ENCODE data around the gene KCNK13.

KCNK13 gene

GRCh38 chr14:90042496-90043252 lies 19.1 kb upstream of the KCNK13 start:
- H3K36me3 ChIP-seq (ENCODE audit: control insufficient read depth, insufficient read depth, low read length), result no peaks in the 10 kb centered on the region
- H3K4me1 ChIP-seq (ENCODE audit: control insufficient read depth, insufficient read depth, low read length), result no peaks in the 10 kb centered on the region
- H3K4me3 ChIP-seq (ENCODE audit: low read length), result no peak overlapping the region
- no peak overlapping the region for H3K27ac ChIP-seq (ENCODE audit: low read depth, low read length)
- no peaks in the 10 kb centered on the region for H3K27me3 ChIP-seq (ENCODE audit: control insufficient read depth, insufficient read depth, low read length)
- H3K9ac ChIP-seq (ENCODE audit: low read length), result no peak overlapping the region

- H3K27ac ChIP-seq (ENCODE audit: low read depth, low read length), result no peak overlapping the region
These were observed 16.2 kb upstream of the KCNK13 start for GRCh38 chr14:90045616-90046015.

GRCh38 chr14:90049390-90049789 lies 12.4 kb upstream of the KCNK13 start:
- Histone ChIP-seq H3K27me3 (ENCODE audit: control insufficient read depth, insufficient read depth, low read length) (peaks cover 2% of the 10 kb centered on the region), H3K27ac (ENCODE audit: low read depth, low read length) (no peak overlapping the region), H3K4me3 (ENCODE audit: low read length) (no peak overlapping the region), H3K4me1 (ENCODE audit: control insufficient read depth, insufficient read depth, low read length) (no peaks in the 10 kb centered on the region), H3K36me3 (ENCODE audit: control insufficient read depth, insufficient read depth, low read length) (no peaks in the 10 kb centered on the region), H3K9ac (ENCODE audit: low read length) (no peak overlapping the region)

More at GRCh38 chr14:90045616-90046015, 16.2 kb upstream of the KCNK13 start:
- H3K4me1 ChIP-seq (ENCODE audit: control insufficient read depth, insufficient read depth, low read length), result no peaks in the 10 kb centered on the region
- no peak overlapping the region for H3K4me3 ChIP-seq (ENCODE audit: low read length)
- no peaks in the 10 kb centered on the region for H3K27me3 ChIP-seq (ENCODE audit: control insufficient read depth, insufficient read depth, low read length)
- H3K9ac ChIP-seq (ENCODE audit: low read length), result no peak overlapping the region
- no peaks in the 10 kb centered on the region for H3K36me3 ChIP-seq (ENCODE audit: control insufficient read depth, insufficient read depth, low read length)

GRCh38 chr14:90050271-90050670 lies 11.5 kb upstream of the KCNK13 start:
- H3K4me1 ChIP-seq (ENCODE audit: control insufficient read depth, insufficient read depth, low read length), result no peaks in the 10 kb centered on the region

GRCh38 chr14:90053044-90053443 lies 8.8 kb upstream of the KCNK13 start:
- no peaks in the 10 kb centered on the region for H3K36me3 ChIP-seq (ENCODE audit: control insufficient read depth, insufficient read depth, low read length)
- H3K4me3 ChIP-seq (ENCODE audit: low read length), result no peak overlapping the region
- H3K9ac ChIP-seq (ENCODE audit: low read length), result no peak overlapping the region
- no peaks in the 10 kb centered on the region for H3K4me1 ChIP-seq (ENCODE audit: control insufficient read depth, insufficient read depth, low read length)
- no peak overlapping the region for H3K27ac ChIP-seq (ENCODE audit: low read depth, low read length)
- H3K27me3 ChIP-seq (ENCODE audit: control insufficient read depth, insufficient read depth, low read length), result peaks cover 2% of the 10 kb centered on the region

More at GRCh38 chr14:90050271-90050670, 11.5 kb upstream of the KCNK13 start:
- Histone ChIP-seq H3K27me3 (ENCODE audit: control insufficient read depth, insufficient read depth, low read length) (peaks cover 2% of the 10 kb centered on the region), H3K27ac (ENCODE audit: low read depth, low read length) (no peak overlapping the region), H3K4me3 (ENCODE audit: low read length) (no peak overlapping the region), H3K36me3 (ENCODE audit: control insufficient read depth, insufficient read depth, low read length) (no peaks in the 10 kb centered on the region), H3K9ac (ENCODE audit: low read length) (no peak overlapping the region)

GRCh38 chr14:90054803-90055202 lies 7.0 kb upstream of the KCNK13 start:
- Histone ChIP-seq H3K27me3 (ENCODE audit: control insufficient read depth, insufficient read depth, low read length) (peaks cover 2% of the 10 kb centered on the region), H3K9ac (ENCODE audit: low read length) (no peak overlapping the region), H3K4me1 (ENCODE audit: control insufficient read depth, insufficient read depth, low read length) (no peaks in the 10 kb centered on the region), H3K36me3 (ENCODE audit: control insufficient read depth, insufficient read depth, low read length) (no peaks in the 10 kb centered on the region), H3K27ac (ENCODE audit: low read depth, low read length) (no peak overlapping the region), H3K4me3 (ENCODE audit: low read length) (no peak overlapping the region)

GRCh38 chr14:90056826-90057225 lies 5.0 kb upstream of the KCNK13 start:
- H3K27ac ChIP-seq (ENCODE audit: low read depth, low read length), result no peak overlapping the region
- peaks cover 6% of the 10 kb centered on the region for H3K27me3 ChIP-seq (ENCODE audit: control insufficient read depth, insufficient read depth, low read length)
- H3K9ac ChIP-seq (ENCODE audit: low read length), result no peak overlapping the region

GRCh38 chr14:90058876-90059458 lies 2.8 kb upstream of the KCNK13 start:
- Histone ChIP-seq H3K27me3 (ENCODE audit: control insufficient read depth, insufficient read depth, low read length) (peaks cover 19% of the 10 kb centered on the region), H3K9ac (ENCODE audit: low read length) (no peak overlapping the region), H3K4me1 (ENCODE audit: control insufficient read depth, insufficient read depth, low read length) (no peaks in the 10 kb centered on the region), H3K27ac (ENCODE audit: low read depth, low read length) (no peak overlapping the region), H3K36me3 (ENCODE audit: control insufficient read depth, insufficient read depth, low read length) (no peaks in the 10 kb centered on the region), H3K4me3 (ENCODE audit: low read length) (no peak overlapping the region)

More at GRCh38 chr14:90056826-90057225, 5.0 kb upstream of the KCNK13 start:
- no peak overlapping the region for H3K4me3 ChIP-seq (ENCODE audit: low read length)
- no peaks in the 10 kb centered on the region for H3K36me3 ChIP-seq (ENCODE audit: control insufficient read depth, insufficient read depth, low read length)
- H3K4me1 ChIP-seq (ENCODE audit: control insufficient read depth, insufficient read depth, low read length), result no peaks in the 10 kb centered on the region

- Histone ChIP-seq H3K4me3 (ENCODE audit: low read length) (peak overlapping the region; percentile 46), H3K27ac (ENCODE audit: low read depth, low read length) (no peak overlapping the region), H3K27me3 (ENCODE audit: control insufficient read depth, insufficient read depth, low read length) (peaks cover 21% of the 10 kb centered on the region), H3K36me3 (ENCODE audit: control insufficient read depth, insufficient read depth, low read length) (no peaks in the 10 kb centered on the region), H3K9ac (ENCODE audit: low read length) (no peak overlapping the region), H3K4me1 (ENCODE audit: control insufficient read depth, insufficient read depth, low read length) (no peaks in the 10 kb centered on the region)
These were observed 1.4 kb upstream of the KCNK13 start for GRCh38 chr14:90060312-90060964.

- Histone ChIP-seq H3K27me3 (ENCODE audit: control insufficient read depth, insufficient read depth, low read length) (peaks cover 21% of the 10 kb centered on the region), H3K36me3 (ENCODE audit: control insufficient read depth, insufficient read depth, low read length) (no peaks in the 10 kb centered on the region), H3K27ac (ENCODE audit: low read depth, low read length) (no peak overlapping the region), H3K4me1 (ENCODE audit: control insufficient read depth, insufficient read depth, low read length) (no peaks in the 10 kb centered on the region), H3K9ac (ENCODE audit: low read length) (no peak overlapping the region), H3K4me3 (ENCODE audit: low read length) (peak overlapping the region; percentile 46)
These were observed 669 bp upstream of the KCNK13 start for GRCh38 chr14:90060965-90061684.

GRCh38 chr14:90062127-90062794 lies 467 bp downstream of the KCNK13 start:
- H3K9ac ChIP-seq (ENCODE audit: low read length), result no peak overlapping the region
- H3K27me3 ChIP-seq (ENCODE audit: control insufficient read depth, insufficient read depth, low read length), result peaks cover 21% of the 10 kb centered on the region
- no peak overlapping the region for H3K27ac ChIP-seq (ENCODE audit: low read depth, low read length)
- no peaks in the 10 kb centered on the region for H3K36me3 ChIP-seq (ENCODE audit: control insufficient read depth, insufficient read depth, low read length)
- H3K4me1 ChIP-seq (ENCODE audit: control insufficient read depth, insufficient read depth, low read length), result no peaks in the 10 kb centered on the region
- peak overlapping the region; percentile 32 for H3K4me3 ChIP-seq (ENCODE audit: low read length)

Data from rectal smooth muscle tissue (tissue), 1 donor.